ENCODE data around the gene KRTAP21-1. TPM values are rescaled to one million over a fixed set of nuclear protein-coding genes. Genes with fewer than 3 reads are reported as not detected.

The KRTAP21-1 gene
- polyA plus RNA-seq, 1 donor = not detected

Other genes with a start within 250 kb of the KRTAP21-1 start
- gene KRTAP19-6, start 213.6 kb downstream of the KRTAP21-1 start, polyA plus RNA-seq = not detected
- gene KRTAP19-7, start 194.1 kb downstream of the KRTAP21-1 start, polyA plus RNA-seq = not detected
- not detected for gene KRTAP22-2, start 165.0 kb downstream of the KRTAP21-1 start, polyA plus RNA-seq
- gene KRTAP6-3, start 163.0 kb downstream of the KRTAP21-1 start, polyA plus RNA-seq = not detected
- gene KRTAP6-2, start 156.5 kb downstream of the KRTAP21-1 start, polyA plus RNA-seq = not detected
- not detected for gene KRTAP22-1, start 154.3 kb downstream of the KRTAP21-1 start, polyA plus RNA-seq
- gene KRTAP6-1, start 141.5 kb downstream of the KRTAP21-1 start, polyA plus RNA-seq = not detected
- gene KRTAP20-1, start 139.0 kb downstream of the KRTAP21-1 start, polyA plus RNA-seq = not detected
- not detected for gene KRTAP20-4, start 134.8 kb downstream of the KRTAP21-1 start, polyA plus RNA-seq
- gene KRTAP20-2, start 120.2 kb downstream of the KRTAP21-1 start, polyA plus RNA-seq = not detected
- gene KRTAP20-3, start 112.6 kb downstream of the KRTAP21-1 start, polyA plus RNA-seq = not detected
- not detected for gene KRTAP21-3, start 36.7 kb downstream of the KRTAP21-1 start, polyA plus RNA-seq
- not detected for gene KRTAP21-2, start 8.2 kb downstream of the KRTAP21-1 start, polyA plus RNA-seq
- not detected for gene KRTAP8-1, start 57.8 kb upstream of the KRTAP21-1 start, polyA plus RNA-seq
- not detected for gene KRTAP7-1, start 74.3 kb upstream of the KRTAP21-1 start, polyA plus RNA-seq
- gene KRTAP11-1, start 126.2 kb upstream of the KRTAP21-1 start, polyA plus RNA-seq = not detected